H9 (cell line): ENCODE data around the gene IRS2. TPM values are rescaled to one million over a fixed set of nuclear protein-coding genes. Genes with fewer than 3 reads are reported as not detected.

Experiments
- DNase-seq: peaks from one replicate; pipeline ENCODE4 v3.0.0-alpha.2; 2017
- H2AFZ ChIP-seq: one replicate; pipeline ENCODE4 v1.6.1; 2013; ENCODE audit warnings: mild to moderate bottlenecking, low read length, control low read depth, moderate library complexity
- H2AK5ac ChIP-seq: 2 replicates; pipeline ENCODE4 v1.6.1; 2013; ENCODE audit warnings: low read length, control low read depth, mixed read lengths; ENCODE audit not compliant: insufficient read length
- H2BK120ac ChIP-seq: one replicate; pipeline ENCODE4 v1.6.1; 2013; ENCODE audit warnings: low read depth, mild to moderate bottlenecking, low read length, control low read depth, inconsistent platforms; ENCODE audit not compliant: poor library complexity, severe bottlenecking
- H2BK12ac ChIP-seq: 2 replicates; pipeline ENCODE4 v1.6.1; 2013; ENCODE audit warnings: low read length, control low read depth, mixed read lengths, low read depth; ENCODE audit not compliant: insufficient read length
- H2BK15ac ChIP-seq: 2 replicates; pipeline ENCODE4 v1.6.1; 2013; ENCODE audit warnings: low read depth, low read length, control low read depth
- H2BK20ac ChIP-seq: one replicate; pipeline ENCODE4 v1.6.1; 2013; ENCODE audit warnings: low read depth, mild to moderate bottlenecking, low read length, control low read depth, inconsistent platforms; ENCODE audit not compliant: poor library complexity, severe bottlenecking
- H2BK5ac ChIP-seq: 2 replicates; pipeline ENCODE4 v1.6.1; 2013; ENCODE audit warnings: low read length, control low read depth, mixed read lengths; ENCODE audit not compliant: insufficient read length
- H3K14ac ChIP-seq: 2 replicates; pipeline ENCODE4 v1.6.1; 2013; ENCODE audit warnings: low read length, control low read depth; ENCODE audit not compliant: insufficient read depth
- H3K18ac ChIP-seq: 2 replicates; pipeline ENCODE4 v1.6.1; 2013; ENCODE audit warnings: low read depth, mild to moderate bottlenecking, mixed read lengths, low read length, control low read depth; ENCODE audit not compliant: insufficient read length
- H3K23ac ChIP-seq: 2 replicates; pipeline ENCODE4 v1.6.1; 2013; ENCODE audit warnings: low read length, control low read depth, mixed read lengths, low read depth; ENCODE audit not compliant: insufficient read length
- H3K23me2 ChIP-seq: 2 replicates; pipeline ENCODE4 v1.6.1; 2013; ENCODE audit warnings: low read depth, mild to moderate bottlenecking, mixed read lengths, low read length, control low read depth; ENCODE audit not compliant: insufficient read length, poor library complexity, severe bottlenecking
- H3K27ac ChIP-seq: 2 replicates; pipeline ENCODE4 v1.5.1; 2013; ENCODE audit warnings: low read length, control low read depth, mixed read lengths, low read depth; ENCODE audit not compliant: insufficient read length
- H3K27me3 ChIP-seq: 2 replicates; pipeline ENCODE4 v1.6.1; 2013; ENCODE audit warnings: low read length, control low read depth, inconsistent platforms; ENCODE audit not compliant: insufficient read depth
- H3K4ac ChIP-seq: 2 replicates; pipeline ENCODE4 v1.6.1; 2013; ENCODE audit warnings: low read depth, mild to moderate bottlenecking, control low read depth, inconsistent platforms, low read length, moderate library complexity
- H3K4me1 ChIP-seq: 2 replicates; pipeline ENCODE4 v1.6.1; 2013; ENCODE audit warnings: low read length, control low read depth, inconsistent platforms; ENCODE audit not compliant: insufficient read depth
- H3K4me2 ChIP-seq: 2 replicates; pipeline ENCODE4 v1.6.1; 2013; ENCODE audit warnings: low read length, control low read depth, mixed read lengths; ENCODE audit not compliant: insufficient read length, insufficient read depth
- H3K56ac ChIP-seq: 2 replicates; pipeline ENCODE4 v1.6.1; 2013; ENCODE audit warnings: low read depth, mild to moderate bottlenecking, mixed read lengths, low read length, control low read depth; ENCODE audit not compliant: insufficient read length
- H3K79me1 ChIP-seq: 2 replicates; pipeline ENCODE4 v1.6.1; 2013; ENCODE audit warnings: low read depth, mild to moderate bottlenecking, moderate library complexity, low read length, control low read depth, inconsistent platforms; ENCODE audit not compliant: insufficient read depth, poor library complexity, severe bottlenecking
- H3K79me2 ChIP-seq: 2 replicates; pipeline ENCODE4 v1.6.1; 2013; ENCODE audit warnings: low read length, control low read depth, inconsistent platforms; ENCODE audit not compliant: insufficient read depth
- H3K9ac ChIP-seq: 2 replicates; pipeline ENCODE4 v1.6.1; 2013; ENCODE audit warnings: low read length, control low read depth, mixed read lengths; ENCODE audit not compliant: insufficient read length; ENCODE audit errors: extremely low read depth
- H3K9me3 ChIP-seq: one replicate; pipeline ENCODE4 v1.6.1; 2013; ENCODE audit warnings: low read depth, low read length, inconsistent platforms; ENCODE audit not compliant: control insufficient read depth
- H3T11ph ChIP-seq: one replicate; pipeline ENCODE4 v1.6.1; 2013; ENCODE audit warnings: mild to moderate bottlenecking, low read length, control low read depth, inconsistent platforms
- H4K20me1 ChIP-seq: one replicate; pipeline ENCODE4 v1.6.1; 2013; ENCODE audit not compliant: control insufficient read depth, insufficient read length, insufficient read depth
- H4K5ac ChIP-seq: 2 replicates; pipeline ENCODE4 v1.6.1; 2013; ENCODE audit warnings: low read depth, mild to moderate bottlenecking, mixed read lengths, low read length, control low read depth; ENCODE audit not compliant: insufficient read length
- H4K8ac ChIP-seq: replicated peaks from 2 replicates; pipeline ENCODE4 v1.6.1; 2013; ENCODE audit warnings: low read length, control low read depth, mixed read lengths, low read depth; ENCODE audit not compliant: insufficient read length
- H4K91ac ChIP-seq: 2 replicates; pipeline ENCODE4 v1.6.1; 2013; ENCODE audit warnings: low read depth, mild to moderate bottlenecking, moderate library complexity, mixed read lengths, low read length, control low read depth; ENCODE audit not compliant: insufficient read length
- H3K27ac Mint-ChIP-seq, 3 experiments: 2 replicates in 2 of 3; 3 replicates in 1 of 3; pipeline ENCODE4 v1.8.0; 2020 to 2021; ENCODE audit warnings: mixed read lengths in 3 of 3, mild to moderate bottlenecking in 1 of 3, moderate library complexity in 1 of 3
- H3K27me3 Mint-ChIP-seq: 2 replicates; pipeline ENCODE4 v1.8.0; 2021; ENCODE audit warnings: low read depth, mild to moderate bottlenecking, moderate library complexity, mixed read lengths
- H3K36me3 Mint-ChIP-seq, 3 experiments: 2 replicates in 2 of 3; 3 replicates in 1 of 3; pipeline ENCODE4 v1.8.0; 2020 to 2021; ENCODE audit warnings: low read depth in 3 of 3, mixed read lengths in 3 of 3; ENCODE audit not compliant: insufficient read depth in 1 of 3
- H3K4me1 Mint-ChIP-seq, 2 experiments: 2 replicates each; pipeline ENCODE4 v1.8.0; 2020; ENCODE audit warnings: mixed read lengths in 2 of 2
- H3K4me3 Mint-ChIP-seq, 2 experiments: 2 replicates in 1 of 2; 3 replicates in 1 of 2; pipeline ENCODE4 v1.8.0; 2020 to 2021; ENCODE audit warnings: mild to moderate bottlenecking in 2 of 2, mixed read lengths in 2 of 2, moderate library complexity in 1 of 2
- H3K9me3 Mint-ChIP-seq, 2 experiments: 2 replicates in 1 of 2; 3 replicates in 1 of 2; pipeline ENCODE4 v1.8.0; 2020; ENCODE audit warnings: mild to moderate bottlenecking in 2 of 2, mixed read lengths in 2 of 2, moderate library complexity in 1 of 2
- WGBS: extraction: QIAGEN DNeasy Blood & Tissue Kit; methylation state at CpG from one replicate; pipeline ENCODE4 v1.1.7; 2013; ENCODE audit warnings: missing lambda C conversion rate, low lambda C conversion rate, mixed read lengths; ENCODE audit not compliant: insufficient read length; ENCODE audit errors: extremely low coverage; 5-methylcytosine and 5-hydroxymethylcytosine counted together
- total RNA-seq: library from RNA; stranded (reverse); gene quantifications from 2 replicates; pipeline ENCODE4 v1.2.1, GENCODE V29; 2021
- TF ChIP-seq, protein P1 (sequence below): fragments of 200-600 bp; sonication (generic); conservative IDR thresholded peaks from 3 replicates; pipeline ENCODE4 v1.8.0; 2021; ENCODE audit warnings: antibody characterized with exemption, mild to moderate bottlenecking

The IRS2 gene
- total RNA-seq, 1 experiment from 2014 or later: 10.1 TPM

GRCh38 chr13:109715902-109716301, 70.5 kb downstream of the IRS2 start:
- no peak overlapping the region for H2BK12ac ChIP-seq
- H3K9ac ChIP-seq: no peak overlapping the region
- no peak overlapping the region for H4K5ac ChIP-seq
- H2AFZ ChIP-seq: no peak overlapping the region
- Mint-ChIP-seq H3K4me3 (no peak overlapping the region), H3K27ac (no peak overlapping the region), H3K36me3 (no peaks in the 10 kb centered on the region), H3K4me1 (peaks cover 6 to 7% of the 10 kb centered on the region in 2 experiments), H3K27me3 (no peaks in the 10 kb centered on the region), H3K9me3 (no peaks in the 10 kb centered on the region)
- H3K23me2 ChIP-seq: no peaks in the 10 kb centered on the region
- H3K27ac ChIP-seq: no peak overlapping the region
- H3K27me3 ChIP-seq: no peaks in the 10 kb centered on the region
- H2AK5ac ChIP-seq: no peak overlapping the region
- no peaks in the 10 kb centered on the region for H4K20me1 ChIP-seq
- no peak overlapping the region for H3K4ac ChIP-seq
- H3T11ph ChIP-seq: no peak overlapping the region
- no peak overlapping the region for H3K56ac ChIP-seq
- H2BK20ac ChIP-seq: no peak overlapping the region
- no CpG with 5 or more reads among the region's 1 CpG for WGBS
- TF ChIP-seq, protein P1, sequence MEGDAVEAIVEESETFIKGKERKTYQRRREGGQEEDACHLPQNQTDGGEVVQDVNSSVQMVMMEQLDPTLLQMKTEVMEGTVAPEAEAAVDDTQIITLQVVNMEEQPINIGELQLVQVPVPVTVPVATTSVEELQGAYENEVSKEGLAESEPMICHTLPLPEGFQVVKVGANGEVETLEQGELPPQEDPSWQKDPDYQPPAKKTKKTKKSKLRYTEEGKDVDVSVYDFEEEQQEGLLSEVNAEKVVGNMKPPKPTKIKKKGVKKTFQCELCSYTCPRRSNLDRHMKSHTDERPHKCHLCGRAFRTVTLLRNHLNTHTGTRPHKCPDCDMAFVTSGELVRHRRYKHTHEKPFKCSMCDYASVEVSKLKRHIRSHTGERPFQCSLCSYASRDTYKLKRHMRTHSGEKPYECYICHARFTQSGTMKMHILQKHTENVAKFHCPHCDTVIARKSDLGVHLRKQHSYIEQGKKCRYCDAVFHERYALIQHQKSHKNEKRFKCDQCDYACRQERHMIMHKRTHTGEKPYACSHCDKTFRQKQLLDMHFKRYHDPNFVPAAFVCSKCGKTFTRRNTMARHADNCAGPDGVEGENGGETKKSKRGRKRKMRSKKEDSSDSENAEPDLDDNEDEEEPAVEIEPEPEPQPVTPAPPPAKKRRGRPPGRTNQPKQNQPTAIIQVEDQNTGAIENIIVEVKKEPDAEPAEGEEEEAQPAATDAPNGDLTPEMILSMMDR: no peak
- H2BK5ac ChIP-seq: no peak overlapping the region
- H2BK120ac ChIP-seq: no peak overlapping the region
- H3K18ac ChIP-seq: no peak overlapping the region
- H3K4me2 ChIP-seq: no peak overlapping the region
- no peak overlapping the region for H2BK15ac ChIP-seq
- no peak for DNase-seq
- no peak overlapping the region for H4K8ac ChIP-seq
- H3K23ac ChIP-seq: no peak overlapping the region
- H3K79me1 ChIP-seq: no peaks in the 10 kb centered on the region
- H3K9me3 ChIP-seq: no peaks in the 10 kb centered on the region
- no peak overlapping the region for H4K91ac ChIP-seq
- no peaks in the 10 kb centered on the region for H3K4me1 ChIP-seq
- no peaks in the 10 kb centered on the region for H3K79me2 ChIP-seq
- no peak overlapping the region for H3K14ac ChIP-seq
